Renal pelvis (tissue), 4 donors: Measurements from ENCODE around the gene NDUFB2. TPM values are rescaled to one million over a fixed set of nuclear protein-coding genes. Genes with fewer than 3 reads are reported as not detected.
"Not testable (repeated sequence)": the region's sequence is repeated elsewhere in the genome, so short reads cannot be mapped to it uniquely, and the experiment has no call there.

Experiments used
- DNase-seq: peaks from one replicate; pipeline ENCODE4 v3.0.0-alpha.2; 2013
- polyA plus RNA-seq, 3 donors: library from polyadenylated mRNA; unstranded; fragments of 120-200 nt; gene quantifications; one replicate each; pipeline ENCODE4 v1.2.1, GENCODE V29; 2013; ENCODE audit not compliant: insufficient read length in 3 of 3

The NDUFB2 gene
- polyA plus RNA-seq, 3 donors = 187 to 212 (median 199) TPM

GRCh38 chr7:140661124-140661523, 35.4 kb upstream of the NDUFB2 start:
- DNase-seq = no peak

DNA sequence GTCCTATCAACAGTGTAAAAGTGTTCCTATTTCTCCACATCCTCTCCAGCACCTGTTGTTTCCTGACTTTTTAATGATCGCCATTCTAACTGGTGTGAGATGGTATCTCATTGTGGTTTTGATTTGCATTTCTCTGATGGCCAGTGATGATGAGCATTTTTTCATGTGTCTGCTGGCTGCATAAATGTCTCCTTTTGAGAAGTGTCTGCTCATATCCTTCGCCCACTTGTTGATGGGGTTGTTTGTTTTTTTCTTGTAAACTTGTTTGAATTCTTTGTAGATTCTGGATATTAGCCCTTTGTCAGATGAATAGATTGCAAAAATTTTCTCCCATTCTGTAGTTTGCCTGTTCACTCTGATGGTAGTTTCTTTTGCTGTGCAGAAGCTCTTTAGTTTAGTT, 33.6 kb upstream of the NDUFB2 start:
- DNase-seq = not testable (repeated sequence)

GRCh38 chr7:140667476-140667875, 29.0 kb upstream of the NDUFB2 start:
- no peak for DNase-seq

DNA sequence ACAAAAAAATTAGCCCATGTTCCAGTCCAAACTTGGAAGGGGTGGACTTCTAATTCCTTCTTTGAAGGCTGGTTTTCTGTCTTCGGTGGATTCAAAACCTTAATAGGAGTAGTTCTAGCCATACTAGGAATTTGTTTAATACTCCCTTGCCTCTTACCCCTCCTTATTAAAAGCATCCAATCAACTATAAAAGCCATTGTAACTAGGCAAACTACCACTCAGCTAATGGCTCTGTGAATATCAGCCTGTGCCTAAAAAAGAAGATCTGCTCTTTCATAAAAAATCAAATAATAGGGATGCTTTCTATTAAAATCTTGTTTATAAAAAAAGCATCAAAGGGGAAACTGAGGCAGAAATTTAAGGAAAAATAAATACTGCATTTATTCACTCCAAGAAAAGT, 27.9 kb upstream of the NDUFB2 start:
- no peak for DNase-seq

GRCh38 chr7:140669352-140669751, 27.2 kb upstream of the NDUFB2 start:
- no peak for DNase-seq

GRCh38 chr7:140669862-140670261, 26.6 kb upstream of the NDUFB2 start:
- DNase-seq = not testable (repeated sequence)

DNA sequence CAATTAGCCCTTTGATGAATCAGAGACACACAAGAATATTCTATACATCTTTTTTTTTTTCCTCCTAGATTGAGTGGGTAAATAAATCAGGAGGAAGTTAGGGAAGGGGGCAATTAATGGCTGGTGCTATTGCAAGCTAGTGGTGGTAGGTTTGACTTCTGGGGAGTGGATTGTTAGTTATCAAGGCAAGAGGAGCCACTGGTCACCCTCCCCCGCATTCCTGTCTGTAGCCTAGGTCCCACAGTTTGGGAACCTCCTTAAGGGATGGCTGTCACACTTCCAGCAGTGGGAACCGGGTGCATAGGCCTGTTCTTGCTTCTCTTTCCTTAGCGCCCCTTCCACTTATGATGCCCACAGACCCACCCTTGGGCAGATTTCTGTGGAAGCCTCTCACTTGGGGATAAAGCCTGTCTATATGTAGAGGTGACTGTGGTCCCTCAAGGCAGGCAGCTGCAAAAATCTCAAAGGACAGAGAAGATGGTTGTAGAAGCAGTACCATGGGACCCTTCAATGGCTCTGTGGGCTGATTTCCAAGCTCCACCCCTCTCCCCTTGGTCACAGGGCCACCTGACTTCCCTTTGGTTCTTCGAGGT, 26.1 kb upstream of the NDUFB2 start:
- no peak for DNase-seq

- no peak for DNase-seq
Observed at GRCh38 chr7:140671966-140672365, 24.5 kb upstream of the NDUFB2 start.

DNA sequence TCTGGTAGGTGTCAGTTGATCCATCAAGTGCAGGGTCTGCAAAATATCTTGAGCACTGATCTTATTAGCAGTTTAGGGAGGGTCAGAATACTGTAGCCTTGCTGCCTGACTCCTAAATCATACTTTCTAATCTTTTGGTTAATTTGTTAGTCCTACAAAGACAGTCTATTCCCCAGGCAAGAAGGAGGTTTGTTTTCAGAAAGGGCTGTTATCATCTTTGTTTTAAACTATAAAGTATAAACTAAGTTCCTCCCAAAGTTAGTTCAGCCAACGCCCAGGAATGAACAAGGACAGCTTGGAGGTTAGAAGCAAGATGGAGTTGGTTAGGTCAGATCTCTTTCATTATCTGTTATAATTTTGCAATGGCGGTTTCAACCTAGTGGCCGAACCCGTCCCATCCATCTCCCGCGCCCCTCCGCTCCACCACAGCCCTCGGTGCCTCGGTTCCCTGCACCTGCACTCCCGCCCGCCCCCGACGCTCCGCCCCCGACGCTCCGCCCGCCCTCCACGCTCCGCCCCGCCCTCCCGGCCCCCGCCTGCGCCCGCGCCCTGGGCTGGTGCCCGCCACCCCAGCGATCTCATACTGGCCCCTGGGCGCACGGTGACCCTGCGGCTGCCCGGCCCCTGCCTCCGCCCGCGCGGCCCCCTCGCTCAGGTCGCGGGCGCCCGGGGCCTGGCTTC, 24.0 kb upstream of the NDUFB2 start, which contains the start of gene ADCK2:
Gene ADCK2 (plus strand): TSS at position 564 of the 681 bp plus-strand sequence. CDS start 386 bp downstream, outside the sequence.
- DNase-seq = peak; percentile 41

GRCh38 chr7:140673063-140673773, 23.3 kb upstream of the NDUFB2 start:
- peak; percentile 41 for DNase-seq

- no peak for DNase-seq
Observed at GRCh38 chr7:140673774-140674155, 22.7 kb upstream of the NDUFB2 start.

DNA sequence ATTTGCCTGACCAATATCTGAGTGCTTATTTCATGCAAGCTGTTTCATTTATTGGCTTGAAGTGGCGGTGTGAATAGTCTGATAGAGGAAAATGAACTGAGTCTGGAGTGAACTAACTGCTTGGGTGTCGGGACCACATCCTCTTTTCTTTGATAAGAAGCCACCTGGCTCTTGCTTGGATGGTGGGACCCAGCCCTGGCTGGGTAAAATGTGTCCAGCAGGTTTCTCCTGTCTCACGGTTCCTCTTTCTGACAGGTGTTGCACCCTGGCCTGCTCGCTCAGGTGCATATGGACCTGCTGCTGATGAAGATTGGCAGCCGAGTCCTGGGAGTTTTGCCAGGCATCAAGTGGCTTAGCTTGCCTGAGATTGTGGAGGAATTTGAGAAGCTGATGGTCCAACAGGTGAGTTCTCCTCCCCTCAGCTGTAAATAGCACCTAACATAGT, 22.1 kb upstream of the NDUFB2 start:
- DNase-seq = no peak

DNA sequence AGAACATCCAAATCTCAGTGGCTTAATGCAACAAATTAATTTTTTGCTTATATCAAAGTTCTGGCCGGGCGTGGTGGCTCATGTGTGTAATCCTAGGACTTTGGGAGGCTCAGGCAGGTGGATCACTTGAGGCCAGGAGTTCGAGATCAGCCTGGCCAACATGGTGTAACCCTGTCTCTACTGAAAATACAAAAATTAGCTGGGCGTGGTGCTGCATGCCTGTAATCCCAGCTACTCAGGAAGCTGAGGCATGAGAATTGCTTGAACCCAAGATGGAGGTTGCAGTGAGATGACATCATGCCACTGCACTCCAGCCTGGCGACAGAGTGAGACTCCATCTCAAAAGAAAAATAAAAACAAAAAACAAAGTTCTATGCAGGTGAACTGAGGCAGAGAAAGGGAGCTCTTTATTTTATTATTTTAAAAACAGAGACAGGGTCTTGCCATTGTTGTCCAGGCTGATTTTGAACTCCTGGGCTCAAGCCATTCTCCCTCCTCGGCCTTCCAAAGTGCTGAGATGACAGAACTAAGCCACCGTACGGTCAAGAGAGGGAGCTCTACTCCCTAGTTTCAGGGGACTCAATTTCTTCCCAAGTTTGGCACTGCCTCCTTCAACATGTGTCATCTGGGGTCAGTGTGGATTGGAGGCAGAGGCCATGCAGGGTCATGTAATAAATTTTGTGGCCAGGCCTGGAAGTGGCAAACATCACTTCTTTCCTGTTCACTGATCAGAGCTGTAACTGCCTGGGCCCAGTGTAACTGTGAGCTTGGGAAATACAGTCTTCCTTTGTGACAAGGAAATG, 21.4 kb upstream of the NDUFB2 start:
- DNase-seq = peak; percentile 30

GRCh38 chr7:140675726-140676125, 20.8 kb upstream of the NDUFB2 start:
- DNase-seq = no peak

DNA sequence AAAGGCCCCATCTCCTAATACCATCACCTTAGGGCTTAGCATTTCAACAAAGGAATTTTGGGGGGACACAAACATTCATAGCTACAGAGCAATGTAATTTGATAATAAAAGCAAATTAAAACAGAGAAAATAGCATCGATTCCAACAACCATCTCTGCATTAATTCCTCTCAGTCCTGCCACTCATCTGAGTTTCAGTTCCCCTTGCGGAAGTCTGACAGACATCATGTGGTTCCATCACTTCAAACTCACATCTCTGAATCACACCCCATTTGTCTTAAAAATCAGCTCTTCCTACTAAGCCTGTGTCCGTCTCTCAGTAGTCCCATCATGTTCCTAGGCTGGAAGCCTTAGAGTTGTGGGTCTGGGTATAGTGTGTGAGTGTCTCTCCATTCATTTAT, 20.2 kb upstream of the NDUFB2 start:
- no peak for DNase-seq

- DNase-seq = not testable (repeated sequence)
Observed at GRCh38 chr7:140676956-140677355, 19.6 kb upstream of the NDUFB2 start.

DNA sequence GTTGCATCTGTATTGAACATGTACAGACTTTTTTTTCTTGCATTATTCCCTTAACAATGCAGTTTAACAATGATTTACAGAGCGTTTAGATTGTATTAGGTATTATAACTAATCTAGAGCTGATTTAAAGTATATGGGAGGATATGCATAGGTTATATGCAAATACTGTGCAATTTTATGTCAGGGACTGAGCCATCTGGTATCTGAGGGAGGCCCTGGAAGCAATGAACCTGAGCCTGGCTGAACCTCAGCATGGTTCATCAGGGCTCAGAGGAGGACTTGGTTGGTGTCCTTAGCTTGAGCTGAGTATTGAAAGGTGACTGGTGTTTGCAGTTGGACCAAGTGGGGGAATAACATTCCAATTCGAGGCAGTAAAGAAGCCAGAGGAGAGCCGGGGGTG, 19.0 kb upstream of the NDUFB2 start:
- DNase-seq = no peak

DNA sequence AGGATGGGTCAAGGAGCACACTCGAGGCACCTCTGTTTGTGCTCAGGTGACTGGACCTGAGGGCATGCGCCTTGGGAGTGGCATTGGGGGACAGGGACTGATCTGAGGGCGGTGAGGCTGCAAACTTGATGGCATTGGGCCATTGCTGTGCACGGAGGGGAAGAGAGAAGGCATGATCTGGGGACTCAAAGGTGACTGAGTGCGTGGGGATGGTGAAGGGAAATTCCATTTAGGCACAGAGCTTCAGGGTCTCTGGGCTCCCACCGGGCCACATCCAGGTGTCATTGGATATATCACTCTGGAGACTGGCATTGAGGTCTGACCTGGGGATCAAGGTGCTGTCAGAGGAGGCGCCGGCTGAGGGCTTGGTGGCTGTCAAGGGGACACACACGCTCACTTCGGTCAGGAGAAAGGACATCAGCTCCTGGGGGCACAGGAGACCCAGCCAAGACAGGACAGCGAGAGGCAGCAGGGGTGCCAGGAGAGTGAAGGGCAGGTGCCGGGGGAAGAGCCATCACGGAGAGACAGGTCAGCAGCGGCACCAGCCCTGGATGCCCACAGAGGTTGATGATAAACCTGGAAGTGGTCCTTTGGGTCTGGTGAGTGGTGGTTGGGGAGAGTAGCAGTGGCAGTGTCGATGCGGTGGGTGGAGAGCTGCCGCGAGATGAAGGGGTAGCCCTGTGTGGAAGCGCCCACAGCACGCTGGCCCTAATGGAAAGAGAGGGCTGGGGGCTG, 18.3 kb upstream of the NDUFB2 start:
- no peak for DNase-seq

GRCh38 chr7:140678816-140679130, 17.7 kb upstream of the NDUFB2 start:
- no peak for DNase-seq

GRCh38 chr7:140679186-140679585, 17.3 kb upstream of the NDUFB2 start:
- no peak for DNase-seq

GRCh38 chr7:140680886-140681285, 15.6 kb upstream of the NDUFB2 start:
- no peak for DNase-seq

DNA sequence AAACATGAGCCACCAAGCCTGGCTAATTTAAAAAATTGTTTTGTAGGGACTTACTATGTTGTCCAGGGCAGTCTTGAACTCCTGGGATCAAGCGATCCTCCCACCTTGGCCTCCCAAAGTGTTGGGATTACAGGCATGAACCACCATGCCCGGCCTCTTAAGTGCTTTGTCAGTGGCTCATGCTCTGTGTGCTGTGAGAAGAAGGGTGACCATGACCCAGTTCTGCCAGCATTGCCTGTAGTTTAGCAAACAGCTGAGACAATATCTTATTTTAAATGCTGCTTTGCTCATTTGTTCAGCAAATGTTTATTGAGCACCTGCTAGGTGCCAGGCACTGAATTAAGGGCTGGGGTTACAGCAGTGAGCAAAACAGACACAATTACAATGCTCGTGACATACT, 14.7 kb upstream of the NDUFB2 start:
- DNase-seq = no peak
